Measurements from ENCODE around the gene ARHGAP21.

GRCh38 chr10:24605141-24605540 lies 118.5 kb downstream of the ARHGAP21 start:
- TF ChIP-seq CTCF (IDR thresholded peaks at IDR 0.05 in 4 of 5, conservative IDR thresholded peaks at IDR 0.05 in 1 of 5) (no peak), POLR2A (IDR thresholded peaks at IDR 0.05) (no peak)
